HS-5 (cell line): Measurements from ENCODE around the gene GABBR1.

Experiments used
- DNase-seq: peaks from one replicate; pipeline ENCODE4 v3.0.0-alpha.2; 2012; ENCODE audit warnings: low read depth

Gene GABBR1

GRCh38 chr6:29653452-29654038 is 20.6 kb upstream of the GABBR1 start:
- DNase-seq: no peak

GRCh38 chr6:29652198-29652584 is 19.2 kb upstream of the GABBR1 start:
- DNase-seq: no peak

GRCh38 chr6:29651413-29652197 is 18.6 kb upstream of the GABBR1 start:
- no peak for DNase-seq

GRCh38 chr6:29649701-29650673 is 17.0 kb upstream of the GABBR1 start:
- peak; percentile 94 for DNase-seq

GRCh38 chr6:29647927-29648642 is 15.1 kb upstream of the GABBR1 start:
- no peak for DNase-seq

GRCh38 chr6:29641430-29642148 is 8.6 kb upstream of the GABBR1 start:
- DNase-seq: no peak

- no peak for DNase-seq
These were observed 4.3 kb upstream of the GABBR1 start for GRCh38 chr6:29637247-29637646.

GRCh38 chr6:29633534-29633905 is 537 bp upstream of the GABBR1 start:
- DNase-seq: no peak

GRCh38 chr6:29631860-29632731 is 887 bp downstream of the GABBR1 start:
- no peak for DNase-seq

GRCh38 chr6:29631209-29631810 is 1.7 kb downstream of the GABBR1 start:
- no peak for DNase-seq

- DNase-seq: no peak
These were observed 2.7 kb downstream of the GABBR1 start for GRCh38 chr6:29630315-29630714.

- no peak for DNase-seq
These were observed 3.4 kb downstream of the GABBR1 start for GRCh38 chr6:29629571-29629970.

GRCh38 chr6:29628419-29629281 is 4.3 kb downstream of the GABBR1 start:
- DNase-seq: peak; percentile 42

- DNase-seq: peak; percentile 48
These were observed 5.1 kb downstream of the GABBR1 start for GRCh38 chr6:29627755-29628418.

GRCh38 chr6:29626948-29627754 is 5.8 kb downstream of the GABBR1 start:
- DNase-seq: no peak

GRCh38 chr6:29625337-29625930 is 7.5 kb downstream of the GABBR1 start:
- no peak for DNase-seq

- DNase-seq: no peak
These were observed 8.4 kb downstream of the GABBR1 start for GRCh38 chr6:29624520-29624961.
